Measurements from ENCODE around the gene LRFN5.

DNA sequence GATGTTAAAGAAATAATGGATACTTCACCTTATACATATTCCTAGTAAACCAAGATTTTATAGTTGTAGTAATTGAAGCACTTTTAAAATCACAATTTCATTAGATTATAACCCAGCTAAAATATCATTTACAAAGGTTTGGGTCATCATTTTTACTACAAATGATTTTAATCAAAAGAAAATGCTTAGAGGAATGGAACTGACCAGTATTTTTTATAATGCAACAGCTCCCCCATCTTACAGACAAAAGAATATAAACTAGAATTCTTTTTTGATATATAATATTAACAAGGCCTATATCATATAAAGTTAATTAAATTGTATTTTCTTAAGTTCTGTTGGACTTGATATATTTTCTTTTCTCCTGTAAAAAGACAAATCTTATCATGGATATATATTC lies 20.4 kb upstream of the LRFN5 start:
- TF ChIP-seq, protein P1, sequence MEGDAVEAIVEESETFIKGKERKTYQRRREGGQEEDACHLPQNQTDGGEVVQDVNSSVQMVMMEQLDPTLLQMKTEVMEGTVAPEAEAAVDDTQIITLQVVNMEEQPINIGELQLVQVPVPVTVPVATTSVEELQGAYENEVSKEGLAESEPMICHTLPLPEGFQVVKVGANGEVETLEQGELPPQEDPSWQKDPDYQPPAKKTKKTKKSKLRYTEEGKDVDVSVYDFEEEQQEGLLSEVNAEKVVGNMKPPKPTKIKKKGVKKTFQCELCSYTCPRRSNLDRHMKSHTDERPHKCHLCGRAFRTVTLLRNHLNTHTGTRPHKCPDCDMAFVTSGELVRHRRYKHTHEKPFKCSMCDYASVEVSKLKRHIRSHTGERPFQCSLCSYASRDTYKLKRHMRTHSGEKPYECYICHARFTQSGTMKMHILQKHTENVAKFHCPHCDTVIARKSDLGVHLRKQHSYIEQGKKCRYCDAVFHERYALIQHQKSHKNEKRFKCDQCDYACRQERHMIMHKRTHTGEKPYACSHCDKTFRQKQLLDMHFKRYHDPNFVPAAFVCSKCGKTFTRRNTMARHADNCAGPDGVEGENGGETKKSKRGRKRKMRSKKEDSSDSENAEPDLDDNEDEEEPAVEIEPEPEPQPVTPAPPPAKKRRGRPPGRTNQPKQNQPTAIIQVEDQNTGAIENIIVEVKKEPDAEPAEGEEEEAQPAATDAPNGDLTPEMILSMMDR (IDR thresholded peaks at IDR 0.05; ENCODE audit: low read length): no peak
- no peak for TF ChIP-seq EZH2 (optimal IDR thresholded peaks at IDR 0.05; ENCODE audit: low read depth, low read length)

Measured in MM.1S (cell line).